ENCODE results near the gene LEP. TPM values are rescaled to one million over a fixed set of nuclear protein-coding genes. Genes with fewer than 3 reads are reported as not detected.
"Not testable (repeated sequence)": the region's sequence is repeated elsewhere in the genome, so short reads cannot be mapped to it uniquely, and the experiment has no call there.

The LEP gene
- total RNA-seq, 1 donor from 2014 or later: 2.2 TPM

DNA sequence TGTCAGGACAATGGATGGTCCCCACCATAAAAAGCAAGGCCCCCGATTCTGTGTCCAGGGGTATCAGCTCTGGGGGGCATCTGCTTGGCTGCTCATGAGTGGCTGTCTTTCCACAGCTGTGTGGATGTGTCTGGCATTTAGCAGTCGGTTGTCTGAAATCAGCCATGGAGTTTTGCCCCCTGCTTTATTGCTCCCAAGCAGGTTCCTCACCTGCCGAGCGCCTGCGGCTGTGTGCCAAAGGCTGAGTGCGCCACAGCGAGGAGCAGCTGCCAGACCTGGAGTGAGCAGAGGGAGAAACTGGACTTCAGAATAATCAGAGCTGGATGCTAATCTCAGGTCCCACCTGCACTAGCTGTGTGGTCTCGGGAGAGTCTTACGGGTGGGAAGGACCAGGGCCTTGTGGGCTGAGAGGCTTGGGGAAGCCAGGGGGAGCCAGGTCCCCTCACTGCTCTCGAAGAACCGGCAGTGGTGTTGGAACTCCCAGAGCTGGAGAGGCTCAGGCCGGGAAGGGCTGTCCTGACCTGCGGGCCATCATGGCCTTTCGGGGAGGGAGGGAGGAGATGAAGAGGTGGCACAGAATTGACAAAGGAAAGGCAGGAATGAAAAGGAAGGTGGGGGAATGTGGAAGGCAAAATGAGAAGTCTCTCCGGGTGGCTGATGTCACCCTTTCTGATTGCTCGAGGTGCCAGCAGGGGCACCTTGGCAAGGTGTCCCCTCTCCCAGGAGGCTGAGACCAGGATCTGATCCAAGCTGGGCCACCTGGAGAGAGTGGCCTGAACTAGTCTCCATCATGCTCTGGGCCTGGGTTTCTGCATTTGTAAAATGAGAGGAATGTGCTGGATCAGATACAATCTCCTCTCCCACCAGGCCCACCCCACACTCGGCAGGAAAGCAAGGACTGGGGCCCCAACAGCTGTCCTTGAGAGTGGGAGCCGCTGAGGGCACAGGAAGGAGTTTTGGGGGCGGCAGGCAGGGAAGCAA is 30.2 kb upstream of the LEP start:
- DNase-seq (ENCODE audit: low spot score): no peak

DNA sequence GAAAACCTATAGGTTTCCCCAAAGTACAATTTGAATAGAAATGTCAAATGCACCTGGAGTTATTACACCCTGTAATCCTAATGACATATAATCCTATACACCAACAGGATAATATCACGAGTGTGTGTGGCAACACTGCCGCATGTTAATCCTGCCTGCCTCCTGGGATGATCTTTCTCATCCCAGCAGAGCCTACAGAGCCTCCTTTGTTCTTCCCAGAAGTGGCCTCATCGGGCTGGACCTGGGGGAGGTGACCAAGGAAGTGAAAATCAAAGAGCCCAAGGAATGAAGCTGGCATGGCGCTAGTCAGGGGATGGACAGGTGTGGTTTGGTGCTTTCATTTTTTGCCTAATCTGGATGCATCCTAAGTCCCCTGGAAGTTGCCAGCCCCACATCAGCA is 29.5 kb upstream of the LEP start:
- no peak for DNase-seq (ENCODE audit: low spot score)

DNA sequence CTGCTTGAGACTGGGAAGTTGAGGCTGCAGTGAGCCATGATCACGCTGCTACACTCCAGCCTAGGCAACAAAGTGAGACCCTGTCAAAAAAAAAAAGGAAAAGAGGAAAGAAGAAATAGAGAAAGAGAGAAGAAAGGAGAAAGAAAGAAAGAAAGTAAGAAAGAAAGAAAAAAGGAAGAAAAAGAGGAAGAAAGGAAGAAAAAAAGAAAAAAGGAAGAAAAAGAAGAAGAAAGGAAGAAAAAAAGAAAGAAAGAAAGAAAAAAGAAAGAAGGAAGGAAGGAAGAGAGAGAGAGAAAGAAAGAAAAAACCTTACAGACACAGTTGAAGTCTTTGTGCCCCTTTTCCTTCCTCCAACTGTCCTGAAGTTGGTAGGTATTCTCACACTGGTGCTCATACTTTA is 26.6 kb upstream of the LEP start:
- no peak for DNase-seq (ENCODE audit: low spot score)

DNA sequence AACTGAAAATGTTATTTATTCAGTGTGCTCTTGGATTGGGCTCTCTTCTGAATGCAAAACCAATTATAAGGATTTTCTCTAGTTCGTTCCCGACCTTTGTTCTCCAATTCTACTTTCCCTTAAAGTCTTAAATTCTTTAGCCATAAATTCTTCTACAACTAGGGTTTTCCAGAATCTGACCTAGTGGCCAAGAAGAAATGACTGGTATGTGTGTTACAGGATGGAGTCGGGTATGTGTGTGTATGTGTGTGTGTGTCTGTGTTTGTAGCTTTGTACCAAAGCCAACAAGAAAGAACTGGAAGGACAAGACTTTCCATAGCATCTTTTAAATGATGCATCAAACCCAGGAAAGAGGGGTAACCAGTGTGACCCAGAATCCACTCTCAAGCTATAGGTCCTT is 25.8 kb upstream of the LEP start:
- peak; percentile 25 for DNase-seq (ENCODE audit: low spot score)

DNA sequence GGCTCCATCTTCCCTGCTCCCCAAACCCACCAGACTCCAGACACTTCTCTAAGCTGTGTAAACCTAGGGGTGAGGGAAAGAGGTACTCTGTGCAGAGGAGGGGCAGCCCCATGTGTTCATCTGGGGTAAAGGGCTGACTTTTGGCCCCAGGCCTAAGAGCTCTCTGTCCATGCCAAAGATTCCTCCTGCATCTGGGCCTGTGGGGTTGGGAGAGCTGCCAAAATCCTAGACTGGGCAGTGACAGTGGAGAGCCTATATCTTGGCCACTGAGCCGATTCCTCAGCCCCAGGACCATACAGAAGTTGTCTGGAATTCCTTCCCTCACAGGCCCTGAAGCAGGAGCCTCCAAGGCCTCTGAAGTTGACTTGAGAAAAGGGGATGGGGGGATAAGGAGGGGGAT is 25.3 kb upstream of the LEP start:
- peak; percentile 69 for DNase-seq (ENCODE audit: low spot score)

DNA sequence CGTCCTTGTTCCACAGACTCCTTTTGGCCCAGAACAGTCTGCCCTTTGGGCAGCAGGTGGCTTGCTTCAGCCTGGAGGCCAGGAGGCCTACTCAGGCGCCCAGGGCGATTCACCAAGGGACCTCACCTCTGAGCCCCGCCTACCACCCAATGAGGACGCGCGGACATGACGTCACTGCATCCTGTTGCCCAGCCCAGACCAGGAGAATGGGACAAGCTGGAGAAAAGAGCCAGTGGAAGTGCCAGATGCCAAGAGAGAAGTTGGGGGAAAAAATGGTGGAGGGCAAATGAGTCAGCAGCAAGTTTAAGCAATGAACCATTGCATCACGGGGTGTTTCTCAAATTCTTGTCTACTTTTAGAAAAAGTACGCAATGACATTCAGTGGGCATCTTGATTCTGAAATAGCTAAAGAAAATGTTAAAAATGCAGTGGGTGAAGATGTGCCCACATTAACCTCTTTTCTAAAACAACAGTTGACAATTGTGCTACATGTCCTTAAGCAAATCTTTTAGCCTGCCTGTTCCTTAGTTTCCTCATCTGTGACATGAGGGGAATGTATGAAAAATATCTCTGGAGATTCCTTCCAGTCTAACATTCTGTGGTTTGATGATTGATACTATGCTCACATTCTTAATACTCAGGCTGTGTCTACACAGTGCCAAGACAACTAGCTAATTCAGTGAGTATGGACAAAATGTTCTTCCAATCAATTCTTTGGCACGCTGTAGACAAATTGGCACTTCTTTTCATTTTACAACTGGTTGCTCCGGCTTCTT is 23.9 kb upstream of the LEP start:
- DNase-seq (ENCODE audit: low spot score): no peak

DNA sequence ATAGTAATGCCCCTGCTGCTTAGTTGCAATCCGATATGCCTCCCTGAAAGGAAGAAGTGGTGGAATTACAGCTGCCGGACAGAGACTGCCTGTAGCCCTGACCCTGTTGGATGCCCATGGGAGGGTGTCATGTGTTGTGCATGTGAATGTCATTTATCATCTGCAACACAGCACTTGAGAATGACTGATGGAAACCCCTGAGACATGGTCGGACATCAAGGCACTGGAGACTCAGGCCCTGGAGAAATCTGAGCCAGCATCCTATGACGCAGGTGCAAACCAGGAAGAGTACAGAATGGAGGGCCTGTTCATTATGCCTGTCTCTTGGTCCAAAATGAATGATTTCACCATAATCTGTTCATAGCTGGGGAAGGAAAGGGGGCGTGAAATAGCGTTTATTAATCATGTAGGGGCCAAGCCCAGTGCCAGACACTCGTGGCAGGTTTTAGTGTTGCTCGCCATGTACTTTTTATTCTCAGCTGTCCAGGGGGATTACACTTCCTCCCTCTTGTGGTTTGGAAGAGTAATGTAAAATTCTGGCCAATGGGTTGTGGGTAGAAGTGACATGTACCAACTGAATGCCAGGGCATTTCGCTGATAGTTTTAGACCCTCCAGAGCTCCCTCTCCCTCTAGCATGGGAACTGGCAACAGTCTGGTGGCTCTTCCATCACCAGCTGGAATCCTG is 23.0 kb upstream of the LEP start:
- no peak for DNase-seq (ENCODE audit: low spot score)

DNA sequence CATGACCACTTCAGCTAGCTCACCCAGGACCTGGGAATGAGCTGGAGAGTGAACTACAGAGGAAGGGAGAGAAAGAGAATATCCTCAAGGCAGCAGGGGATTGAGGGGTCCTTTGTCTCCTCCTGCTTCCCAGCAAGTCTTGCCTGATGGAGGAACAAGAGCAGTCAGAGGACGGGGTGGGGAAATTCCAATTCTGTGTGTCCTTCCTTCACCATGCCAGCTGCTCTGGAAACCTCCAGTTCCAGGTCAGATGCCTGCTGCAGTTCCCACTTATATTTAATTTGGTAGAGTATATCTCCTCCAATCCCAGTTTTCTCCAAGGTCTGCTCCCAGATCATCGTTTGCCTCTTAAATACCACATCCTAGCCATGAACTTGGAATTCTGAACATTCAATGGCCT is 21.4 kb upstream of the LEP start:
- DNase-seq (ENCODE audit: low spot score): no peak

DNA sequence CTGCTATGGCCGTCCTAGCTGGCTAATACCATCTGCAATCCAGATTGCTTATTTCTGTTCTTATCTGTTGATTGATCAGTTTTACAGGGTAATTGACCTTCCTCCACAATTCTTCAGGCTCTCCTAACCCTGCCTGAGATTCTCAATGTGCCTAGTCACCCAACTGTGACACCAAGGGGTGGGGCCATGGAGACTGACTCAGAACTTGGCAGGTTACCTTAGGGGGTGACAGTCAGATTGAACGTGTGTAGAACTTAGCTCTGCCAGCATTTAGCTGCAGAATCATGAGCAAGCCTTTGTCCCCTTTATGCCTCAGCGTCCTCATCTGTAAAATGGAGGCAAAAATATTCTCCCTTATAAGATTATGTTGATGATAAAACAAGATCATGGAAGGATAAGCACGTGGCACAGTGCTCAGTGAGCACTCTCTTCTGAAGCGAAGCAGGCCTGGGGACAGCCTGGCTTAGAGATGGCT is 19.1 kb upstream of the LEP start:
- DNase-seq (ENCODE audit: low spot score): no peak

DNA sequence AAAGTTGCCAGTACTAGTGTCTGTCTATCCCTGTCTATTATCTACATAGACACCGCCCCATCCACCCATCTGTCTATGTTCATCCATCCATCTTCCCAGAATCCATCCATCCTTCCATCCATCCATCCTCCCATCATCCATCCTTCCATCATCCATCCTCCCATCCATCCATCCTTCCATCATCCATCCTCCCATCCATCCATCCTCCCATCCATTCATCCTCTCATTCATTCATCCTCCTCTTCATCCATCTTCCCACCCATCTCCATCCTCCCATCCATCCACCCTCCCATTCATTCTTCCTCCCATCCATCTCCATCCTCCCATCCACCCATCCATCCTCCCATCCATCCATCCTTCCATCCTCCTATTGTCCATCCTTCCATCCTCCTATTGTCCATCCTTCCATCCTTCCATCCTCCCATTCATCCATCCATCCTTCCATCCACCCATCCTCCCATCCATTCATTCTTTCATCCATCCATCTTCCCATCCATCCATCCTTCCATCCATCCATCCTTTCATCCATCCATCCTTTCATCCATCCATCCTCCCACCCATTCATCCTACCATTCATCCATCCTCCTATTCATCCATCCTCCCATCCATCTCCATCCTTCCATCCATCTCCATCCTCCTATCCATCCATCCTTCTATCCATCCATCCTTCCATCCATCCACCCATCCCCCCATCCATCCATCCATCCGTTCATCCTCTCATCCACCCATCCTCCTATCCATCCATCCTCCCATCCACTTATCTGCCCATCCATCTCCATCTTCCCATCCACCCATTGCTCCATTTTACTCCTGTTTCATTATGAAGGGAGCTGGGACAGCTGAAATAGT is 14.7 kb upstream of the LEP start:
- DNase-seq (ENCODE audit: low spot score): no peak

DNA sequence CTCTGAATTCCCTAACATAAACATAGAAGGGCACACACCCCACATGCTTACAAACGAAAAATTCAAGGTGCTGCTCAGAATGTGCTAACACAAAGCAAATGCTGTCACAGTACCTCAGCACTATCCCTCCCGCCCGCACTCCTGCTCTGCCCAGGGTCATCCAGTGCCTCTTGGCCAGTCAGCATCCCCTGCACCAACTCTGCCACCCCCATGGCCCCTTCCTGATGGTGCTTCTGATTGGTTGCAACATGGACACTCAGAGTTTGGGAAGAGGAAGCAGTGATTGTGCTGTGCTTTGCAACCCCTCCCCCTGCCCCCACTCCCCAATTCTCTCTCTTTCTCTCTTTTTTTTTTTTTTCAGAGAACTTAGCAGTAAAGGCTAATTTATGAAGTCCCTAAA is 13.8 kb upstream of the LEP start:
- DNase-seq (ENCODE audit: low spot score): no peak

DNA sequence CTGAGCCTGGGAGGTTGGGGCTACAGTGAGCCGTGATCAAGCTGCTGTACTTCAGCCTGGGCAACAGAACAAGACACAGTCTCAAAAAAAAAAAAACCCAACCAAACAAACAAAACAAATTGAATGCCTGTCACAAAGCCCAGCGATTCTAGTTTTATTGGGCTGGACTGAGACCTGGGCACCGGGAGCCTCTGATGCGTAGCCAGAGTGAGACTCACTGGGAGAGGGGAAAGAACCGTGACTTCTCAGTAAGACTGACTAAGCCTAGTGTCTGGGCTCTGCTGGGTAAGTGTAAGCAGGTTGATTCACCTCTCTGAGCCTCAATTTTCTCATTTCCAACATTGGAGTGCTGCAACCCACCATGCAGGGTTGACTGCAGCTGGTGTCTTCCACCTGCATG is 10.1 kb upstream of the LEP start:
- no peak for DNase-seq (ENCODE audit: low spot score)

DNA sequence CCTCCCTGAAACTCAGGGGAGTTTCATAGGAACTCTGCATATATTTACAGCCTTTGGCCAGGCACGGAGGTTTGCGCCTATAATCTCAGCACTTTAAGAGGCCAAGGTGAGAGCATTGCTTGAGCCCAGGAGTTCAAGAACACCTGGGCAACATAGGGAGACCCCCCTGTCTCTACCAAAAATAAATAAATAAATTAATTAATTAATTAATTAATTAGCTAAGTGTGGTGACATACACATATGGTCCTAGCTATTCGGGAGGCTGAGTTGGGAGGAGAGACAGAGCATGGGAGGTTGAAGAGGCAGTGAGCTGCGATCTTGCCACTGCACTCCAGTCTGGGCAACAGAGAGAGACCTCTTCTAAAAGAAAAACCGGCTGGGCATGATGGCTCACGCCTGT is 9.4 kb upstream of the LEP start:
- no peak for DNase-seq (ENCODE audit: low spot score)

DNA sequence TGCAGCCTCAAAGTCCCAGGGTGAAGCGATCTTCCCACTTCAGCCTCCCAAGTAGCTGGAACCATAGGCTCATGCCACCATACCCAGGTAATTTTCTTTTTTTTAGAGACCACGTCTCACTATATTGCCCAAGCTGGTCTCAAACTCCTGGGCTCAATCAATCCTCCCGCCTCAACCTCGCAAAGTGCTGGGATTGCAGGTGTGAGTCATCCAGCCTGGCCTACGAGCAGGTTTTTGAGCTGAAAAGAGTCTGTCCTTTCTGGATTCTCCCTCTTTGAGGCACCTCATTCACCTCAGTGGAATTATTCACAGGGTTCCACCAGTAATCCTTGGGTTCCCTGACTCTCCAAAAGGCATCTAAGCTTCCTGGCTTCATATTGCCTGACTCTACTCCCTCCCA is 7.6 kb upstream of the LEP start:
- DNase-seq (ENCODE audit: low spot score): no peak

DNA sequence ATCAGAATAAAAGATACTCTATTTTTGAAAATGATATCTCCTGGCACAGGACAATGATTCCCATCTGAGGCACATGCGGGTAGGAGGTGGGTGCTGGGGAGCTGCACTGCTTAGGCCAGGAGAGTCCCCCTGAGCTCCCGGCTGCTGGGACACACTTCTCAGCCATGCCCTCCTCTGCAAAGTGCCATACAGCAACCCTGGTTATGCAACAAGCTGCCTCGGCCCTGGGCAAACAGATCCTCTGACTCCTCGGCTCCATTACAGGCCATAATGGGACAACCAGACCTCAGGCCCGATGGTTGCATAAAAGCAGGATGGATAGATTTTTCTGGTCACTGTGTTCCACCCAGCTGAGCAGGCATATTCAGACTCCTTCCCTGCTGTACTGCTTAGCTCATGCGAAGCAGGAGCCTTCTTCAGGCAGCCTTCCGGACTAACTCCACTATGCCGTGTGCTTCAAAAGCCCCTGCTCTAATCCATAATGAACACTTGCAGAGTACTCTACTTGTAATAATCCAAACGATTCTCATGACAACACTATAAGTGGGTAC is 6.5 kb upstream of the LEP start:
- DNase-seq (ENCODE audit: low spot score): no peak

DNA sequence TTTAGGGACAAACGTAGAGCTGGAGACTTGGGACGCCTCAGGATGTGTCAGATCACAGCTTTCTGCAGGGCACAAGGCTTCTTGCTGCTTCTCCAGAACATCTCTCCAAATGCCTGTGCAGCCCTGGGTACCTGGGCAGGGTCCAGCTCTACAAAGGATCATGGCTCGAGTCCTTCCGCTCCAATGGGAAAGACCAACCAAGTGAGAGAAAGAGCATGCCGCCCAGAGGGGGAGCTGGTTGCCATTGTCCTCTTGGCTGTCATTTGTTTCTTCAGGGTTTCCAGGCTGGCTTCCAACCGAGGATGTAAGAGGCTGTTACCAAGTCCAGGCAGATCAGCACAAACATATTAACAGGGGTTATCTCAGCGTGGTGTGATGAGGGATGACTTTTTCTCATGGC is 5.6 kb upstream of the LEP start:
- DNase-seq (ENCODE audit: low spot score): no peak

DNA sequence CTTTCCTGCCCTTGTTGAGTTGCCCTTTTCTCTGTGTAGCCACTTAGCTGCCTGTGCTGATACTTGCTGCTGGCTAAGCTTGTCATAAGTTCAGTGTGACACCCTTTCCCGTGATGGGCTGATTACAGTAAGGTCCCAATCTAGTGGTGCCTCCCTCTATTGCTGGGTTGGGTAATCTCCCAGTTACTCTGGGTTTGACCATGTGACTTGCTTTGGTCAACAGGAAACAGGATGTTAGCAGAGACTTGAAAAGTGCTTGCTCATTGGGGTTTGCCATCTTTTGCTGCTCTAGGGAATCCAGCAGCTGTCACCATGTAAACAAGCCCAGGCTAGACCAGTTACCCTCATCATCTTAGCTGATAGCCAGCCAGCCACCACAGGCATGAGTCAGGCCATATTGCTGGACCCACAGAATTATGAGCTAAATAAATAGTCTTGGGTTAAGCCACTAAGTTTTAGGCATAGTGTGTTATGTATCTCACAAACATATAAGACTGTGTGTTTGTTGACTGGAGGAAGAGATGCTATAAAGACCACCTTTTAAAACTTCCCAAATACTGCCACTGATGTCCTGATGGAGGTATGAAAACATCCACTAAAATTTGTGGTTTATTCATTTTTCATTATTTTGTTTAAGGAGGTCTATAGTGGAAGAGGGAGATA is 4.0 kb upstream of the LEP start:
- no peak for DNase-seq (ENCODE audit: low spot score)

DNA sequence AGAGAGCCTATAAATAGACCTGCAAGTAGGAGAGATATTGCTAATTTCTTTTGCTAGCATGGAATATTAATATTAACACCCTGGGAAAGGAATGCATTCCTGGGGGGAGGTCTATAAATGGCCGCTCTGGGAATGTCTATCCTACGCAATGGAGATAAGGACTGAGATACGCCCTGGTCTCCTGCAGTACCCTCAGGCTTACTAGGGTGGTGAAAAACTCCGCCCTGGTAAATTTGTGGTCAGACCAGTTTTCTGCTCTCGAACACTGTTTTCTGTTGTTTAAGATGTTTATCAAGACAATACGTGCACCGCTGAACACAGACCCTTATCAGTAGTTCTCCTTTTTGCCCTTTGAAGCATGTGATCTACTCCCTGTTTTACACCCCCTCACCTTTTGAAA is 1.9 kb upstream of the LEP start:
- DNase-seq (ENCODE audit: low spot score): not testable (repeated sequence)

DNA sequence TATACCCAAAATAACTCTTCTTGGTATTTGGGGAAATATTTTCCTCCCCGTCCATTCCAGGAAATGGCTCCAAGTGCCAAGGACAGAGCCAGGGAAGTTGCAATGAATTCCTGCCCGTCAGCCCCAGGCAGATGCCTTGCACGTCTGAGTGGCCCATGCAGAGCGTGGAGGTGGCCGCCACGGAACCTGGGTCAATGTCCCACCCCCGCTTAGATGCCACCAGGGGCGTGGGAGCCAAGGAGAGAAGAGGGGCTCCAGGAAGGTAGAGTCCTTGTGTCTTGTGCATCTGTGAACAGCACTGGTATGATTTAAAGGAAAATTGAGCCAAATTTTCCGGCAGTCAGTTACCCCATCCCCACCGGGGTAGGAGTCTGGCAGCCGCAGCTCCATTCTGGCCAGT is 1.6 kb downstream of the LEP start:
- DNase-seq (ENCODE audit: low spot score): no peak

DNA sequence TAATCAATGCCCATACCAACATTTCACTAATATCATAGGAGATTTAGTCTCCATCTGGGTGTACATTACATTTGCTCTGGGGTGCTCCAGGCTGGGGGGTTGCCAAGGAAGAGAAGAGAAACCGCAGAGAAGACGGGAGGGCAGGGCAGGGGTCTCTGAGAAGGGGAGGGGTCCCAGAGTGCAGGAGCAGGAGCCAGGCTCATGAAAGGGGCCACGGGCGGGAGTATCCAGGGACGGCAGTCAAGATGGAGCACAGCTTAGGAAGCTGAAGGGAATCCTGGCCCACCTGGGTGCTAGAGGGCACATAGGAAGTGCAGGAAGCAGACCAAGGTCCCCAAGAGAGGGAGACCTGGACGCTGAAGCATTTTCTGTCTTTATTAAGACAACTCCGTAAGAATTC is 2.2 kb downstream of the LEP start:
- no peak for DNase-seq (ENCODE audit: low spot score)
